HepG2 (cell line): ENCODE measurements around the gene PCBP1. TPM values are rescaled to one million over a fixed set of nuclear protein-coding genes. Genes with fewer than 3 reads are reported as not detected.

Experiments used
- IKZF4 ChIP-seq: sonication (generic); formaldehyde crosslinking; IDR thresholded peaks from 2 replicates; pipeline ENCODE4 v1.5.1; 2020; ENCODE audit warnings: borderline replicate concordance, mild to moderate bottlenecking, low read depth, missing genetic modification reagents; ENCODE audit errors: not compliant biosample characterization
- NCOA1 ChIP-seq: sonication (generic); formaldehyde crosslinking; IDR thresholded peaks from 2 replicates; pipeline ENCODE4 v1.9.0; 2021; ENCODE audit warnings: missing genetic modification reagents
- RARG ChIP-seq: sonication (generic); formaldehyde crosslinking; IDR thresholded peaks from 2 replicates; pipeline ENCODE4 v1.4.0; 2020; ENCODE audit warnings: low read depth, mild to moderate bottlenecking, missing genetic modification reagents
- SKI ChIP-seq: fragments of 450-650 bp; IDR thresholded peaks from one replicate; pipeline ENCODE4 v1.6.1; 2018; ENCODE audit warnings: mild to moderate bottlenecking; ENCODE audit not compliant: partially characterized antibody
- ZBTB25 ChIP-seq: IDR thresholded peaks from 2 replicates; pipeline ENCODE4 v1.6.1; 2018; ENCODE audit warnings: missing genetic modification reagents
- ZHX2 ChIP-seq, 2 experiments: sonication (generic) in 1 of 2; formaldehyde crosslinking in 1 of 2; IDR thresholded peaks; 2 replicates each; pipeline versions ENCODE4 v1.6.1 to v1.9.0; 2014 to 2022; ENCODE audit warnings: antibody characterized with exemption in 1 of 2, borderline replicate concordance in 1 of 2, inconsistent platforms in 1 of 2, low read depth in 1 of 2, missing genetic modification reagents in 1 of 2
- ZNF253 ChIP-seq: sonication (generic); formaldehyde crosslinking; IDR thresholded peaks from 2 replicates; pipeline ENCODE4 v1.8.0; 2022; ENCODE audit warnings: mild to moderate bottlenecking, missing genetic modification reagents, borderline replicate concordance
- ZNF33B ChIP-seq: sonication (generic); formaldehyde crosslinking; IDR thresholded peaks from 2 replicates; pipeline ENCODE4 v1.5.1; 2020; ENCODE audit warnings: mild to moderate bottlenecking, missing genetic modification reagents
- ZNF569 ChIP-seq: sonication (generic); formaldehyde crosslinking; IDR thresholded peaks from 2 replicates; pipeline ENCODE4 v1.5.0; 2020; ENCODE audit warnings: mild to moderate bottlenecking, missing genetic modification reagents, moderate library complexity, borderline replicate concordance
- ZNF772 ChIP-seq: sonication (generic); formaldehyde crosslinking; IDR thresholded peaks from 2 replicates; pipeline ENCODE4 v1.5.0; 2020; ENCODE audit warnings: mild to moderate bottlenecking, missing genetic modification reagents
- ZNF850 ChIP-seq: sonication (generic); formaldehyde crosslinking; conservative IDR thresholded peaks from 2 replicates; pipeline ENCODE4 v1.9.0; 2021; ENCODE audit warnings: mild to moderate bottlenecking, missing genetic modification reagents
- polyA plus RNA-seq, 8 experiments: library from polyadenylated mRNA; depleted of rRNA in 3 of 8; stranded (reverse) in 7 of 8; unstranded in 1 of 8; fragments of >200 nt; fragmentation: Illumina TruSeq in 4 of 8; extraction: Trizol in 4 of 8; gene quantifications; 2 replicates each; pipeline versions ENCODE4 v1.2.1 to v1.2.3, GENCODE V29; 2011 to 2016; ENCODE audit warnings: low read depth in 4 of 8, missing spikeins in 1 of 8, mixed read lengths in 1 of 8; ENCODE audit not compliant: insufficient read depth in 1 of 8
- total RNA-seq, 5 experiments: library from RNA; depleted of rRNA; stranded (reverse); fragments of >200 nt; fragmentation: Illumina TruSeq; extraction: Trizol; gene quantifications; 2 replicates each; pipeline ENCODE4 v1.2.3, GENCODE V29; 2016; ENCODE audit warnings: low read depth in 1 of 5
- TF ChIP-seq, protein P1 (sequence below): sonication (generic); formaldehyde crosslinking; IDR thresholded peaks from 2 replicates; pipeline ENCODE4 v1.5.0; 2020; ENCODE audit warnings: missing genetic modification reagents

The PCBP1 gene
- total and polyA plus RNA-seq, 2 of the 13 experiments (the other 11 are each of a cell fraction or from before 2014, with no cell fraction given): 32.0 to 137 TPM

- TF ChIP-seq ZHX2 (IDR thresholded peaks at IDR 0.05; ENCODE audit: low read depth) (no peak), ZHX2 (CRISPR knock-in tag; IDR thresholded peaks at IDR 0.05; ENCODE audit: borderline replicate concordance) (no peak; the same call in none of the 2 replicates), RARG (no peak), ZBTB25 (CRISPR knock-in tag) (peak; percentile 3), ZNF569 (no peak), ZNF253 (CRISPR knock-in tag) (no peak; the same call in 1 of the 2 replicates), IKZF4 (CRISPR knock-in tag) (no peak), SKI (peak; percentile 25), NCOA1 (CRISPR knock-in tag) (peak; percentile 58; the same call in 1 of the 2 replicates), ZNF33B (CRISPR knock-in tag) (0 out of 2 replicates have a peak, but pooled peaks have one; percentile 52), ZNF772 (CRISPR knock-in tag) (no peak), ZNF850 (CRISPR knock-in tag) (no peak)
- TF ChIP-seq, protein P1, sequence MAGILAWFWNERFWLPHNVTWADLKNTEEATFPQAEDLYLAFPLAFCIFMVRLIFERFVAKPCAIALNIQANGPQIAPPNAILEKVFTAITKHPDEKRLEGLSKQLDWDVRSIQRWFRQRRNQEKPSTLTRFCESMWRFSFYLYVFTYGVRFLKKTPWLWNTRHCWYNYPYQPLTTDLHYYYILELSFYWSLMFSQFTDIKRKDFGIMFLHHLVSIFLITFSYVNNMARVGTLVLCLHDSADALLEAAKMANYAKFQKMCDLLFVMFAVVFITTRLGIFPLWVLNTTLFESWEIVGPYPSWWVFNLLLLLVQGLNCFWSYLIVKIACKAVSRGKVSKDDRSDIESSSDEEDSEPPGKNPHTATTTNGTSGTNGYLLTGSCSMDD (CRISPR knock-in tag): no peak
These were observed at the start of gene PCBP1 (continued) for GRCh38 chr2:70086838-70087701.
